Lower leg skin (tissue), 3 donors: ENCODE results near the gene ETHE1.

Experiments used
- CTCF ChIP-seq, 3 donors: fragments of 450-650 bp; IDR thresholded peaks; one replicate each; pipeline ENCODE4 v1.5.1; 2016; ENCODE audit warnings: antibody characterized with exemption in 3 of 3, mild to moderate bottlenecking in 3 of 3, moderate library complexity in 2 of 3
- POLR2A ChIP-seq, 2 donors: fragments of 450-650 bp; IDR thresholded peaks; one replicate each; pipeline ENCODE4 v1.6.1; 2016 to 2017; ENCODE audit warnings: antibody characterized with exemption in 2 of 2, mild to moderate bottlenecking in 1 of 2, moderate library complexity in 1 of 2

DNA sequence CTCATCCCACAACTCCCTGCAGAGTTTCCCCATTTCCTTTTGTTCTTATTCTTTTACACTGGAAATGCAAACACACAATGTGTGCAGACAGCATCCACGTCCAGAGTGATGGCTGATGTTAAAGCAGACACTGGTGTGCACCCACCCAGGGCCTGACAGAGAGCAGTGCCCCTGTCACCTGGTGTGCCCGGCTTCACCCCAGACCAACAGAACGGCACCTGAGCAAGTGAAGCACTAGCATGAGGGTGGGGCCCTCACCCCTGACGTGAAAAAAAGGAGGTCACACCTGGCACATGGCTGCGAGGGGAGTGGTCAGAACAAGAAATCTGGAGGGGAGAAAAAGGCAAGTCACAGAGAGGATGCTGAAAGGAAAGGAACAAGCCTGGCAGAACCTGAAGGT is 18.3 kb upstream of the ETHE1 start:
- TF ChIP-seq CTCF (IDR thresholded peaks at IDR 0.05) (no peak), POLR2A (IDR thresholded peaks at IDR 0.05) (no peak)
